ENCODE measurements around the gene FAM3A. TPM values are rescaled to one million over a fixed set of nuclear protein-coding genes. Genes with fewer than 3 reads are reported as not detected.
"Not testable (repeated sequence)": the region's sequence is repeated elsewhere in the genome, so short reads cannot be mapped to it uniquely, and the experiment has no call there.

FAM3A gene, protein sequence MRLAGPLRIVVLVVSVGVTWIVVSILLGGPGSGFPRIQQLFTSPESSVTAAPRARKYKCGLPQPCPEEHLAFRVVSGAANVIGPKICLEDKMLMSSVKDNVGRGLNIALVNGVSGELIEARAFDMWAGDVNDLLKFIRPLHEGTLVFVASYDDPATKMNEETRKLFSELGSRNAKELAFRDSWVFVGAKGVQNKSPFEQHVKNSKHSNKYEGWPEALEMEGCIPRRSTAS
- 10 to 100 TPM; 28.3 to 44.5 (median 37.2) TPM for polyA plus RNA-seq (ENCODE audit: insufficient read length in 4 of 4)

DNA sequence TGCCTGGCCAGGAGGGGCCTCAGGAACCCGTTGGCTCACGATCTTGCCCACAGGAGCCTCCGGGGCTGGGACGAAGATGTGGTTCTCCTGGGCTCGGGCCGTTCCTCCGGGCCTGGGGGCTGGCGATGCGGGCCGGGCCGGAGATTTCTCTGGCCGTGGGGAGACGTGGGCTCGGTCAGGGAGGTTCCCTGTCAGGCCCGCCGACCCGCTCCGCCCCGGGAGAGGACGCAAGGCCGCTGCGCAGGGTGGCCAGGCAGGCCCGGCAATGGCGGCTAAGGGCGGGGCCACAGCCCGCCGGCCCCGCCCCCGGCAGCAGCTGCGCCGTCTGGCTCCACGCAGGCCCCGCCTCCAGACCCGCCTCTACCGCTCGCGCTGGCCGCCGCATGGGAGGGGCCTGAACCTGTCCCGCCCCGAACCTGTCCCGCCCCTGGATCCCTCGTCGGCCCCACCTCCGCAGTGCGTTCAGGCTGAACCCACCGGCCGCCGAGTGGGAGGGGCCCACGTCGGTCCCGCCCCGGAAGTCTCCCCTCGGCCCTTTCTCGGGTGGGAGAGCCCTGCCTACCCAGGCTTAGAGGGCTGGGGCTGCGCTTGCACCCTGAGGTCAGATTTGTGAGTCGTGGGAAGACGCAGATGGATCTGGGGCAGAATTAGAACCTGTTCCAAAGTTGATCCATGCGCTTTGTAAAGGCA lies at the start of gene FAM3A:
TSS of gene FAM3A (minus strand) at position 267 of the 690 bp plus-strand sequence. CDS start 460 bp downstream, outside the sequence.
- DNase-seq (ENCODE audit: low read depth in 4 of 4, low spot score in 3 of 4): peak; percentile 67 to 83 (median 70)

DNA sequence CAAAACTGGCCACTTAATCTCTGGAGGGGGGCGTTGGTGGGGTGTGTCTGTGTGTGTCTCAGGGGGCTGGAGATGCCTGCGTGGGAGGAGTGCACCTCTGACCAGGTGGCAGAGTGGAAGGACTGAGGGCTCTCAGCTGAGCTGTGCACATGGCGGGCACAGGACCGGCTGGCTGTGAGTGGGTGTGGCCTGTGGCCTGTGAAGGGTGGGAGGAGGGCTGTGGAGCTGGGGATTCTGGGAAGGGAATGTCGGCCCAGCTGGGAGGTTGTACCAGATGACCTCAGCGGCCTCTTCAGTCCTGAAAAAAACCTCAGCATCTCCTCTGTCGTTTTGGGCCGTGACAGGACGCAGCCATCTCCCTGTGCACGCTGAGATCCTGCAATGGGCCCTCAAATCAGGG lies 46.3 kb upstream of the FAM3A start:
- not testable (repeated sequence) for DNase-seq (ENCODE audit: low read depth in 4 of 4, low spot score in 3 of 4)

DNA sequence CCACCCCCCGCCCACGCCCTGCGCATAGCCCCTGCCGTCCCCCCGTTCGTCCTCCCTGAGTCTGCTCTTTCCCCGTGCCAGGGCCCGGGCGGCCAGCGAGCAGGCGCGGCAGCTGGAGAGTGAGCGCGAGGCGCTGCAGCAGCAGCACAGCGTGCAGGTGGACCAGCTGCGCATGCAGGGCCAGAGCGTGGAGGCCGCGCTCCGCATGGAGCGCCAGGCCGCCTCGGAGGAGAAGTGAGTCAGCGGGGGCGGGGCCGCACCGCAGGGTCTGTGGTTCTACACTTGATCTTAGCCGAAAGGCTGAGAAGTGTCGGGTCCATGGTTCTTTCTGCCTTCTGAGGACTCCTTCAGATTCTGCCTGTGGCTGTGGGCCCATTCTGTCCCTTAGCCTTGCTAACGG lies 44.3 kb upstream of the FAM3A start:
- not testable (repeated sequence) for DNase-seq (ENCODE audit: low read depth in 4 of 4, low spot score in 3 of 4)

DNA sequence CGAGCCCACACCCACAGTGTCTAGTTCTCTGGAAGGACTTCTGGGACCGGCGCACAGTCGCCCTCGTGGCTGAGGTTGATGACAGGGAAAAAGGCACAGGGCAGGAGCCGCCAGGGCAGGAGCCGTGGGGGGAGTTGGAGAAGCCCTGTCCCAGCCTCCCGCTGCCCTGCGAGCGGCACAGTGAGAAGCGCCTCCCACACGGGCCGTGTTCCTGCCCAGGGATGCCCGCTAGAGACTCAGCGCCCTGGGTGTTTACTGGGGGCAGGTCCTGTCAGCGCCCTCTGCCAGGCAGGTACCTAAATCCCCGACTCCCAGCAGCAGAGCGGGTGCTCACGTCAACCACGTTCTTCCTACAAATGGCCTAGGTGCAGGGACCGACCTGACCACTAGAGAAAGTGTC lies 42.9 kb upstream of the FAM3A start:
- not testable (repeated sequence) for DNase-seq (ENCODE audit: low read depth in 4 of 4, low spot score in 3 of 4)

DNA sequence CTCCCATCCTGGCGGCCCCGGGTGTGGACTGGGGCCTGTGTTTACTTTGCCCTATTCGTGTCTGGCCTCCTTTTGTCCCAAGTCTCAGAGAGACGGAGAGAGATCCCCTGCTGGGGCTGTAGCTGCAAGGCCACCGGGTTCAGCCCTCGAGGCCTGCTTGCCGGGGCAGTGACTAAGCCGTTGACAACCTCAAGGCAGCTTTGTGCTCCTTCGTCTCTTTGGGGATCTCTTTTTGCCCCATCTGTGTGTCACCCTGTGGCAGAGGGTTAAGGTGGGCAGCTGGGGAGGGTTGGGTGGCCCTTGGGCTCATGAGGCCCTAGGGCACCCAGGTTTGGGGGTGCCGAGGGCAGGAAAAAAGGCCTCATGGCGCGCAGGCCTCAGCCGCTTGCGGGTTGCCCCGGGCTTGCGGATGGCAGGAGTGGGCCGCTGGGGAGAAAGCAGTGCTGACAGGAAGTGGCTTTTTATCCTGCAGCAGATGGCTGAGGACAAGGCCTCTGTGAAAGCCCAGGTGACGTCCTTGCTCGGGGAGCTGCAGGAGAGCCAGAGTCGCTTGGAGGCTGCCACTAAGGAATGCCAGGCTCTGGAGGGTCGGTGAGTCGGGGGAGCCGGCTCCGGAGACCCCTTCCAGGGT lies 42.1 kb upstream of the FAM3A start:
- DNase-seq (ENCODE audit: low read depth in 4 of 4, low spot score in 3 of 4): not testable (repeated sequence)

DNA sequence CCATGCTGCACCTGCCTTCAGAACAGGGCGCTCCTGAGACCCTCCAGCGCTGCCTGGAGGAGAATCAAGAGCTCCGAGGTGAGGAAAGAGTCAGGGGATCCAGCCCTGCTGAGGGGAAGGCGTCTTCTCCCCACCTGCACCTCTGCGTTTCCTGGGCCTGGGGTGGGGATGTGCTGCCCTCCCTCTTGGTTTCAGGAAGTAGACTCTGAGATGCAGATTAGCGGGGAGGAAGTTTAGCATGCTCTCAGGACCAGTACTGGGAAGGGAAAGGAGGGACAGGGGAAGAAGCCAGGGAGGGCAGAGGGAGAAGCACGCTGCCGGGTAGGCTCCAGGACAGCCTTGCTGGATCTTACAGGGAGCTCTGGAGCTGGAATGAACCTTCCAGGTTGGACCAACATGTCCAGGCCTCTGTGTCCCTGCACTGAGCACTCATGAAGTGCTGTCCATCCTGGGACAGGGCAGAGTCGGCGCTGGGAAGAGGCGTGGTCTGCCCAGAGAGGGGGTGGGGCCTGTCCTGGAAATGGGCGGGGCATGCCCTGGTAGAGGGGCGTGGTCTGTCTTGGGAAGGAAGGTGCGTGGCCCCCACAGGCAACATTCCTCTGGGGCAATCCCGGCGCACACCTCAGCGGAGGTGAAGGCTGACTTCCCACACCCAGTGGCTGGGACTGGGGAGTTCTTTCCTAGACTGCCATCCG lies 36.2 kb upstream of the FAM3A start:
- DNase-seq (ENCODE audit: low read depth in 4 of 4, low spot score in 3 of 4): not testable (repeated sequence)

DNA sequence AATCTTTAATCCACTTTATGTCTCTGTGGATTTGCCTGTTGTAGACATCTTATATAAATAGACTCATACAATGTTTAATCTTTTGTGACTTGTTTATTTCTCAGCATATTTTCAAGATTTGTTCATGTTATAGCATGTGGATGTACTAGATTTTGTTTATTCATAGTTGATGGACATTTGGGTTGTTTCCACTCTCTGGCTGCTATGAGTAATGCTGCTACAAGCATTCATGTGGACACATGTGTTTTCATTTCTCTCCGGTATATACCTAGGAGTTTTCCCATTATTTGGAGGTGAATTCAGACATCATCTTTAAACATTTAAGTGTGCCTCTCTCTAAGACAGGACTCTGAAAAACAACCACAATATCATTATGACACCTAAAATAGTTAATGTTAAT lies 33.7 kb upstream of the FAM3A start:
- DNase-seq (ENCODE audit: low read depth in 4 of 4, low spot score in 3 of 4): no peak

DNA sequence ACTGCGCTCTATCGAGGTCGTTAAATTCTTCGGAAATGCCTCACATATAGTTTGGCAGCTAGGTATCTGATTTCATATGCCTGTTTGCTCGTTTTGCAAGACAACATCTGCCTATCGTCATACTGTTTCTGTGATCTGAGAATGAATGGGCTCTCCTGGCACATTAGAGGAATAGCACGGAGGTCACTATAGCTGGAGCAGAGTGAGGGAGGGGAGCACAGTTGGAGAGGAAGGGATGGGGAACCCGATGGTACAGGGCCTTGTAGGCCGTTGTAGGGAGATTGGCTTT lies 31.9 kb upstream of the FAM3A start:
- DNase-seq (ENCODE audit: low read depth in 4 of 4, low spot score in 3 of 4): no peak

DNA sequence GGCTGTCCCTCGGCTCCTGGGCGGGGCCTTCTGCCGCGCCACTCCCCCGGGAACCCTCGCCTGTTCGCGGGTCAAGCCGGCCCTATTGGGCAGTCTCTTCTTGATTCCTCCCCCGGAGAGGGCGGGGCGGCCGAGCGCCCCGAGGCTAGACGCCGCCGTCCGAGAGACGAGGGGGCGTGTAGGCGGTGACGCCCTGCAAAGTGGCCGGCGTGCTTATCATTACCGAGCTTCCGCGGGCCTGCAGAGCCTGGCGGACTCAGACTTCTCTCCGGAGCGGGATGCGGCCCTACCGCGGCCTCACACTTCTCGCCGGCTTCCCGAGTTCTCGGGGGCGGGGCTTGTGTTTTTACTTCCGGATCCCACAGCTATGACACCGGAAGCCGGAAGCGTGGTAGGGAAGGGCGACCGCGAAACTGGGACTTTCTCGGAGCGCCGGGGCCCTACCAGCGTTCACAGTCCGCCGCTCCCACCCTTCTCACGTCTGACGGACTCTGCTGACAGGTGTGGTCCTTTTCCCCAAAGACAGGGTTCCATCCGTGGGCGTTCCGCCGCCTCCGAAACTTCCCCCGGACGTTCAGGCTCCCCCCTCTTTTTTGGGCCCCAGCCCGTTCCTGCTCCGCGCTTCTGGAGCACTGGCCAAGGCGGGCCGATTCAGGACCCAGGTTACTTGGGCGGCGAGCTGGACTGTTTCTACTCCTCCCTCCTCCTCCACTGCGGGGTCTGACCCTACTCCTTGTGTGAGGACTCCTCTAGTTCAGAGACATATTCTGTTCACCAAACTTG lies 31.4 kb upstream of the FAM3A start, which contains the start of gene IKBKG:
TSS of gene IKBKG (plus strand) at position 376 of the 783 bp plus-strand sequence. CDS start 4,383 bp downstream, outside the sequence.
- peak; percentile 67 to 77 (median 71) for DNase-seq (ENCODE audit: low read depth in 4 of 4, low spot score in 3 of 4)

DNA sequence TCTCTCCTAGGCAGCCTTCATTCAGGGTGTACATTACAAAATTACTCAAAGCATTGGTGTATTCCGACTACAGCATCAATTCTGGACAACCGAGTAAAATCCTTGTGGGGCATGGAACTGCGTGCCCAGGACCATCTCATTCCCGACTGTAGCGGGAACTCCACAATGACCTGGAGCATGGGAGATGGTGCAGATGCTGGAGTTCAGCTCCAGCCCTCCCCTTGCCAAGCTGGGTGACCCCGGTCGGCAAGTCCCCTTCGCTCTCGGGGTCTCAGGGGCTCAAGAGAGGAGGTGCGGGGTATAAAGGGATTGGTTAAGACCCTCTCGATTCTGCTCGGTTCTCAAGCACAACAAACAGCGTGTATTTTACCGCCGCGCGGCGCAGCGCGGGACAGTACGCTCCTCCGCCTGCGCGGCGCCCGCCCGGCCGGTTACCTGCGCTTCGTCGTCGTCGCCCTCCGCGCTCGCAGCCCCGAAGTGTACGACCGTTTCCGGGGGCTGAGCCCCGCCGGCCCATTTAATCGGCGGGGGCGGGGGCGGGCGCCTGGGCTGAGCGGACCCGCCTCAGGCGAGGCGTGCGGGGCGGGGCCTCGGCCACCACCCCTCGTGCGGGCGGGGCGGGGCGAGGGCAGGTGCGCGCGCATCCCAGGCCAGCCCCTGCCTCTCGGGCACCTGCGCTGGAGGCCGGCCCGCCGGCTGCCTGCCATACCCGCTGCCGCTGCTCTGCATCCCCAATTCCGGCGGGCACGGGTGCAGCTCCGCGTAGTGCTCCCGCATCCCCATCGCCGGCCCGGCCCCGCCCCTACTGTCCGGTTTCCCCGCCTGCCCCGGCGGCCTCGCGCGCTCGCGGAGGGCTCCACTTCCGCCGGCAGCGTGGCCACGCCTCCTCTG lies 30.6 kb upstream of the FAM3A start, which contains the start of gene G6PD:
TSS of gene G6PD (minus strand) at position 493 of the 891 bp plus-strand sequence. CDS start 691 bp downstream, outside the sequence.
- peak in 3 of 4 donors; percentile 24 to 52 (median 45) for DNase-seq (ENCODE audit: low read depth in 4 of 4, low spot score in 3 of 4)

DNA sequence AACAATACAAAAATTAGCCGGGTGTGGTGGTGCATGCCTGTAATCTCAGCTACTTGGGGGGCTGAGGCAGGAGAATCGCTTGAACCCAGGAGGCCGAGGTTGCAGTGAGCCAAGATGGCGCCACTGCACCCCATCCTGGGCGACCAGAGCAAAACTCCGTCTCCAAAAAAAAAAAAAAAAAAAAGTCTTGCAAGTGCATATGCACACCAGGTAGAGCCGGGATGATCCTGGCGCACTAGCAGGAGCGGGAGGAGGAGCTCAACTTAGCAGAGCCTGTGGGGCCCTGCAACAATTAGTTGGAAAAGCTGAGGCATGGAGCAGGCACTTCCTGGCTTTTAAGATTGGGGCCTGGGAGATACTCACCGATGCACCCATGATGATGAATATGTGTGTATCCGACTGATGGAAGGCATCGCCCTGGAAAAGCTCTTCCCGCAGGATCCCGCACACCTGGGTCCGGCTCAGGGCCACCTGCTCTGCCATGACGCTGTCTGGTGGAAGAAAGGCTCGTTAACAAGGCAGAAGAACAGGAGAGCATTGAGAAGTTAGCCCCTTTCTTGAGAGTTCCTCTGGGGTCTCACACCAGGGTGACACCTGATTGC lies 29.7 kb upstream of the FAM3A start:
- DNase-seq (ENCODE audit: low read depth in 4 of 4, low spot score in 3 of 4): no peak

DNA sequence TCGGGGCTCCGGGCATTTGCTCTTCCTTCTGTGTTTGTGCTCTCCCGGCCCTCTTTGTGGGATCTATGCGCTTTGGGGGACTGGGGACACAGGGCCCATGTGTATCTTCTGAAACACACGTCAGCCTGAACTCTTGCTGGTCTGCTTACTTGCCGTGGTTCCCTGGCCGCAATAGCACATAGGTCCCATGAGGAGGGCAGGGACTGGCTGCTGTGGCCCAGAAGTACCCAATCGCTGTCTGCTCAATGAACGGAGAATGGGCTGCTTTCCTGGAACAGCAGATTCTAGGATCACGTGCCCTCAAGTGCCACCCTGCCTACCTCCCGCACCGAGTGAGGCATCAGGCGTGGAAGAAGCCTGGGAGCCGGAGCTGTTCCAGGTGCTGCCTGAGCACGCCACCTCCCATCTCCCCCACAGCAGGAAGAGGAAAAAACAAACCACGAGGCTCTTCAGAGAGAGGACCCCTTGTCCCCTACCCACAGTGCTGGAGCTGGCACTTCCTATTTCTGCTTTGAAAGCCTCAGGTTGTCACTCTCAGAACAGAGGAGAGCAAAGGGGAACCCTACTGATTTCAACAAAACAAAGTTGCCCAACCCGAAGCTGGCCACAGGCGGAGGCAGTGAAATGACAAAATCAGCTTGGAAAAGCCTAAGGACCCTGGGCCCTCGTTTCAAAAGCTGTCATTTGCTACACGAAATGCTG lies 26.8 kb upstream of the FAM3A start:
- DNase-seq (ENCODE audit: low read depth in 4 of 4, low spot score in 3 of 4): no peak

DNA sequence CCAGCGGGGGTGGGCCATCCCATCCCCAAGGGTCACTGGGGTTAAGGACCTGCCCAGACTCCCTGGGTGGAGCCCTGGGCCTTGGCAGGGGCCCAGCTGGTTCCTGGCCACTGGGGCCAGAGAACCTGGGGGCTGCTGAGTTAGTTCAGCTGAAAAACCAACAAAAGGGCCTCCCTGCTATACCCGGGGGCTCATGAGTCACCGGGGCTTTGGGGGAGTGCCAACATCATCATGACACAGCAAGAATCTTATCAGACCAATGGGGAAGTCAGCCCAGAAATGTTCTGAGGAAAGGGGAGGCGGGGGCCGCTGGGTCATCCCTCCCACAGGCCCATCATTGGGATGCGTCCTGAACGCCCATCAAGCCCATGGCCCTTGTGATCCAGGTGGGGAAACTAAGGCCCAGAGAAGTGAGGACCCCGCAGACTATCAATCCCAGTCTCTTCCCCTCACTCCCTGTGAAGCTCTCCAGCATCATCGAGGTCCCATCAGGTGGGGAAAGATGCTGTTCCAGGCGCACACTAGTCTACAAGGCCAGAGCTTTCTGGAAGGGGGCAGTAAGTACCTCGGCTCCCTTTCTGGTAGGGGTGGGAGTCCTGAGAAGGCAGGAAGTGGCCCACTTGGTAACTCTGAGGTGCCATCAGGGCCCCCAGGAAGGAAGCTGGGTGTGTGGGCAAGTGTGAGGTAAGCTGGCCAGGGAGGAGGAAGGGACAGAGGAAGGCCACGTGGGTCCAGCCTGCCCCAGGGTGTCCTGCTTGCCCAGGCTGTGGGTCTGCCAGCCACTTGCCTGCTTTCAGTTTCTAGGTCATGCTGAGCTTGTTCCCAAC lies 26.1 kb upstream of the FAM3A start:
- no peak for DNase-seq (ENCODE audit: low read depth in 4 of 4, low spot score in 3 of 4)

DNA sequence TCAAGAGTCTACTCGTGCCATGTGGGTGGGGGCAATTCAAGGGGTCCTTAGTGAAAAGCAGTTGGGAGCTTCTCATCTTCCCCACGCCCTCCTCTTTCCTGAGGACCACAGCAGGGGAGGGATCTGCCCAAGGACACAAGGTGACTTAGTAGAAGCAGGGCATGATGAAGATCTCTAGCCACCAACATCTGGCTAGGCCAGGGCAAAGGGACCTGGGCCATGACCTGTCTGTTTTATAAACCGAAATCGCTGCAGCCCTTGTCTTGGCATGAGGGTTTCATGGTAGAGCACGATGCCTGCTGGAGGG lies 25.5 kb upstream of the FAM3A start:
- DNase-seq (ENCODE audit: low read depth in 4 of 4, low spot score in 3 of 4): no peak

DNA sequence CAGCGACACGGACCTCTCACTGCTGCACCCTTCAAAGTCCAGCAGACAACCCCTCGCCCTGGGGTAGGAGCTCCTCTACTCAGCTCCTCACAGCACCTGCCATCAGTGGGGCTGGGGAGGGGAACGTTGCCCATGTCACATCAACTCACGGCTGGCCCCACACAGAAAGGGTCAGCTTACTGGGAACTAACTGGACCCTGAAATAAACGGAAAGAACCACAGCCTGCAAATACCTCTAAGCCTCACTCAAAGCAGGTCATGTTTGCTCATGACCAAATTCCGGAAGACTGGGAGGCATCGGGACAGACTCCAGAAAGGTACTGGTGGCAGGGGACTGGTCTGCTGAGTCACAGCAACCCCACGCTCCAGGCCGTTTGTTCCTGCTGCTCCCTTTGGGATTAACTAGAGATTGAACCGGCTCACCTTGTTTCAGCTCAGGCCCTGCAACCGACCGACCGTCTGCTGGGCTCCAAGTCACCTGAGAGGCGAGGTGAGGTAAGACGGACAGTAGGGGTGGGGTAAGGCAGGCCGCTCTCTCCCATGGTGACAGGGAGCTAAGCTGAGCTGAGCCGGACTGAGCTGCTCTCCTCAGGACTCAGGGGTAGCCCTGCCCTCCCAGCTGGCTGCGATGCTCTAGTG lies 25.0 kb upstream of the FAM3A start:
- DNase-seq (ENCODE audit: low read depth in 4 of 4, low spot score in 3 of 4): no peak

DNA sequence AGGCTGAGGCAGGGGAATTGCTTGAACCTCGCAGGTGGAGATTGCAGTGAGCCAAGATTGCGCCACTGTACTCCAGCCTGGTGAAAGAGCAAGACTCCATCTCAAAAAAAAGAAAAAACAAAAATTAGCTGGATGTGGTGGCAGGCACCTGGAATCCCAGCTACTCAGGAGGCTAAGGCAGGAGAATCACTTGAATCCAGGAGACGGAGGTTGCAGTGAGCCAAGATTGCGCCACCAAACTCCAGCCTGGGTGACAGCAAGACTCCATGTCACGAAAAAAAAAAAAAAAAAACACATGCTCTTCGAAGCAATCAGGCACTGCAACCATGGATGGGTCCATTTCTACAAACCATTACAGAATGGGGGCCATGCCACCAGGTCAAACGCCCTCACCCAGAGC lies 24.3 kb upstream of the FAM3A start:
- not testable (repeated sequence) for DNase-seq (ENCODE audit: low read depth in 4 of 4, low spot score in 3 of 4)

DNA sequence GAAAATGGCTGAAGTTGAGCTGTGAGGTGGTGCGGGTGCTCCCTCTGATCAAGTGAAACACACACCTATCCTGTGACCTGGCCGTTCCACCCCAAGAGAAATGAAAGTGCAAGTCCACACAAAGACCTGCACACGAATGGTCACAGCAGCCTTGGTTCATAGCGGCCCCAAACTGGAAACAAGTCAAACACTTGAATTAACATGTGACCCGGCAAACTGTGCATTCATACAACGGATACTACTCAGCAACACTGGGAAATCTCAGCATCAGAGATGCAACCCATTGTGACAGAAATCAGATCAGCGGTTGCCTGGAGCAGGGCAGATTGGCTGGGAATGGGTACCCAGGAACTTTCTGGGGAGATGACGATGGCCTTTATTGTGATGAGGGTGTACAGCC lies 23.0 kb upstream of the FAM3A start:
- no peak for DNase-seq (ENCODE audit: low read depth in 4 of 4, low spot score in 3 of 4)
